Ovary (tissue), 9 donors: ENCODE data around the gene TCN2. TPM values are rescaled to one million over a fixed set of nuclear protein-coding genes. Genes with fewer than 3 reads are reported as not detected.
A peak's percentile ranks its signal among the peaks of the same experiment; 100 is the strongest.
"Not testable (repeated sequence)": the region's sequence is repeated elsewhere in the genome, so short reads cannot be mapped to it uniquely, and the experiment has no call there.

ENCODE experiments used
- DNase-seq, 5 donors: peaks; one replicate each; pipeline ENCODE4 v3.0.0-alpha.2; 2019 to 2020
- H3K27ac ChIP-seq, 2 donors: fragments of 200-600 bp; one replicate each; pipeline versions ENCODE4 v1.5.1 to v1.8.0; 2019 to 2022
- H3K27me3 ChIP-seq: fragments of 200-600 bp; one replicate; pipeline ENCODE4 v1.8.0; 2022
- H3K36me3 ChIP-seq: fragments of 200-600 bp; sonication (generic); one replicate; pipeline ENCODE4 v1.5.1; 2019
- H3K4me1 ChIP-seq: one replicate; pipeline ENCODE4 v1.8.1; 2013; ENCODE audit warnings: mild to moderate bottlenecking, moderate library complexity; ENCODE audit not compliant: insufficient read depth
- H3K4me3 ChIP-seq: fragments of 200-600 bp; sonication (generic); one replicate; pipeline ENCODE4 v1.5.1; 2017
- H3K9me3 ChIP-seq, 2 donors: fragments of 200-600 bp in 1 of 2; sonication (generic) in 1 of 2; one replicate each; pipeline versions ENCODE4 v1.5.1 to v1.8.1; 2013 to 2019; ENCODE audit warnings: mild to moderate bottlenecking in 1 of 2, moderate library complexity in 1 of 2
- EP300 ChIP-seq: sonication (generic); formaldehyde crosslinking; IDR thresholded peaks from one replicate; pipeline ENCODE4 v1.6.1; 2017; ENCODE audit warnings: antibody characterized with exemption
- POLR2A ChIP-seq: fragments of 450-650 bp; IDR thresholded peaks from one replicate; pipeline ENCODE4 v1.6.1; 2017; ENCODE audit warnings: antibody characterized with exemption, mild to moderate bottlenecking, moderate library complexity
- WGBS, 3 donors: extraction: QIAGEN DNeasy Blood & Tissue Kit in 1 of 3; methylation state at CpG; one replicate each; pipeline versions ENCODE4 v1.1.5 to v1.1.7; 2013 to 2017; 5-methylcytosine and 5-hydroxymethylcytosine counted together
- intact Hi-C, 4 donors: fragments of 100-400 bp; cut with DNase I; formaldehyde crosslinking; loops; one replicate each; pipeline versions ENCODE4 v1.11.0 to v1.15.1; 2022 to 2023
- polyA plus RNA-seq, 2 donors: library from polyadenylated mRNA; stranded (reverse); fragments of 200-250 nt in 1 of 2; fragments of 350-450 nt in 1 of 2; fragmentation: Illumina TruSeq in 1 of 2; extraction: RNeasy Lipid Tissue Mini Kit (QIAGEN cat#74804) in 1 of 2; gene quantifications; one replicate each; pipeline ENCODE4 v1.2.3, GENCODE V29; 2013 to 2014
- total RNA-seq, 7 donors: library from RNA; depleted of rRNA in 2 of 7; stranded (reverse); fragments of >200 nt in 2 of 7; fragmentation: NEBNext Ultra II Directional in 3 of 7; extraction: Animal tissue kit (Norgen Biotek cat#: 25700) in 3 of 7; gene quantifications; one replicate each; pipeline versions ENCODE4 v1.1.0 to v1.2.4, GENCODE V29; 2016 to 2023
- TF ChIP-seq, protein P1 (sequence below), 3 donors: fragments of 450-650 bp in 2 of 3; fragments of 200-600 bp in 1 of 3; IDR thresholded peaks; one replicate each; pipeline versions ENCODE4 v1.5.1 to v1.8.0; 2016 to 2022; ENCODE audit warnings: antibody characterized with exemption in 3 of 3, mild to moderate bottlenecking in 1 of 3
- donor health status: DM: no; HTN: no; CAD: no; lungs with moderate emphysema.
- donor health status: DM: no; HTN: no; CAD: no.
- donor health status: Bipolar disorder and iron deficiency.
- donor health status: DM: yes; HTN: yes; CAD: no.
- donor health status: DM: no; HTN: no; CAD: no.
- donor health status: DM: yes; HTN: yes; CAD: no.

TCN2 gene
- total and polyA plus RNA-seq, 9 donors: 5.1 to 33.9 (median 15.6) TPM

DNA sequence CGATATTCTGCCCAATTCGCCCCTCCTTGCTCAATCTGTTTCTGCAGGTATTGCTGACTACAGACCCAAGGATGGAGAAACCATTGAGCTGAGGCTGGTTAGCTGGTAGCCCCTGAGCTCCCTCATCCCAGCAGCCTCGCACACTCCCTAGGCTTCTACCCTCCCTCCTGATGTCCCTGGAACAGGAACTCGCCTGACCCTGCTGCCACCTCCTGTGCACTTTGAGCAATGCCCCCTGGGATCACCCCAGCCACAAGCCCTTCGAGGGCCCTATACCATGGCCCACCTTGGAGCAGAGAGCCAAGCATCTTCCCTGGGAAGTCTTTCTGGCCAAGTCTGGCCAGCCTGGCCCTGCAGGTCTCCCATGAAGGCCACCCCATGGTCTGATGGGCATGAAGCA is 19.4 kb downstream of the TCN2 start:
- Histone ChIP-seq H3K27ac (no peak overlapping the region), H3K27me3 (no peaks in the 10 kb centered on the region), H3K9me3 (no peaks in the 10 kb centered on the region), H3K36me3 (no peaks in the 10 kb centered on the region), H3K4me3 (no peak overlapping the region), H3K4me1 (no peaks in the 10 kb centered on the region)
- intact Hi-C loops: loop anchor here in 1 of 4 donors (10.0 kb wide), 1 partner anchor 128 kb away; no protein-coding TSS in a partner anchor
- DNase-seq: no peak
- no peak for TF ChIP-seq POLR2A
- TF ChIP-seq, protein P1, sequence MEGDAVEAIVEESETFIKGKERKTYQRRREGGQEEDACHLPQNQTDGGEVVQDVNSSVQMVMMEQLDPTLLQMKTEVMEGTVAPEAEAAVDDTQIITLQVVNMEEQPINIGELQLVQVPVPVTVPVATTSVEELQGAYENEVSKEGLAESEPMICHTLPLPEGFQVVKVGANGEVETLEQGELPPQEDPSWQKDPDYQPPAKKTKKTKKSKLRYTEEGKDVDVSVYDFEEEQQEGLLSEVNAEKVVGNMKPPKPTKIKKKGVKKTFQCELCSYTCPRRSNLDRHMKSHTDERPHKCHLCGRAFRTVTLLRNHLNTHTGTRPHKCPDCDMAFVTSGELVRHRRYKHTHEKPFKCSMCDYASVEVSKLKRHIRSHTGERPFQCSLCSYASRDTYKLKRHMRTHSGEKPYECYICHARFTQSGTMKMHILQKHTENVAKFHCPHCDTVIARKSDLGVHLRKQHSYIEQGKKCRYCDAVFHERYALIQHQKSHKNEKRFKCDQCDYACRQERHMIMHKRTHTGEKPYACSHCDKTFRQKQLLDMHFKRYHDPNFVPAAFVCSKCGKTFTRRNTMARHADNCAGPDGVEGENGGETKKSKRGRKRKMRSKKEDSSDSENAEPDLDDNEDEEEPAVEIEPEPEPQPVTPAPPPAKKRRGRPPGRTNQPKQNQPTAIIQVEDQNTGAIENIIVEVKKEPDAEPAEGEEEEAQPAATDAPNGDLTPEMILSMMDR (IDR thresholded peaks at IDR 0.05): no peak
- no peak for TF ChIP-seq EP300
- WGBS, 3 donors: 90 to 94% (median 90%) methylated on average over 5 of the region's 5 CpGs

DNA sequence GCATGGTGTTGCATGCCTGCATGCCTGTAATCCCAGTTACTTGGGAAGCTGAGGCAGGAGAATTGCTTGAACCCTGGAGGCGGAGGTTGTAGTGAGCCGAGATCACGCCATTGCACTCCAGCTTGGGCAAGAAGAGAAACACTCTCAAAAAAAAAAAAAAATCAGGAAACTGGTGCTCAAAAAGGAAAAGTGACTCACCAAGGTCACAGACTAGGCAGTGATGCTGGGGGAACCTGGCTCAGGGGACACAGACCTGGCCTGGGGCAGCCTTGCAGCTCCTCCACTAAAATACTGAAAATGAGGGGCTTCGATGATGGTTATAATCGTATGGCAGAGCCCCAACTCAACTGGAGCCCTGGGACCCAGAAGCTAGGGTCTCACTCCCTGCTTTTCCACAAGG is 20.5 kb downstream of the TCN2 start:
- no peak for DNase-seq
- H3K27ac ChIP-seq: no peak overlapping the region
- no peaks in the 10 kb centered on the region for H3K4me1 ChIP-seq
- H3K36me3 ChIP-seq: no peaks in the 10 kb centered on the region
- H3K4me3 ChIP-seq: no peak overlapping the region
- no peak for TF ChIP-seq POLR2A
- TF ChIP-seq, protein P1 (IDR thresholded peaks at IDR 0.05): no peak
- no peak for TF ChIP-seq EP300
- WGBS, 3 donors: 86 to 91% (median 88%) methylated on average over 5 of the region's 5 CpGs
- no peaks in the 10 kb centered on the region for H3K27me3 ChIP-seq
- intact Hi-C loops: loop anchor here in 1 of 4 donors (10.0 kb wide), 1 partner anchor 127 kb away; no protein-coding TSS in a partner anchor
- H3K9me3 ChIP-seq: no peaks in the 10 kb centered on the region

DNA sequence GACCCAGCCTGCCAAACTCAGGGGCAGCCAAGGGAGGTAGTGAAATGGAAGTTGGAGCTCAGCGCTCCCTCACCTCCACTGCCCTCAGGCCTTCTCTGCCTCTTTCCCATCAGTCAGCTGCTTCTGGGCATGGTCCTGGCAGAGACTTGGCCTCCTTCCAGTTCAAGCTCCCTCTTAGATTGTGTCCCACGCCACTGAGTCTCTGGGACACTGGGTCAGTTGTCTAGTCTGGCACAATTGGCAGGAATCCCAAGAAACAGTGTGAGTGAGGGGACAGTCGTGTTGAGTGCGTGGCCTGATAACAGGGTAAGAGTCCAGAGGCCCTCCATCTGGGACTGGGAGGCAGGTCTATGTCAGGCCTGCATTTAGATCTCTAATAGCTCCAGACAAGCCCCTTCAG is 21.5 kb downstream of the TCN2 start:
- H3K36me3 ChIP-seq: no peaks in the 10 kb centered on the region
- intact Hi-C loops: loop anchor here in 1 of 4 donors (10.0 kb wide), 1 partner anchor 126 kb away; no protein-coding TSS in a partner anchor
- no peak for DNase-seq
- no peaks in the 10 kb centered on the region for H3K4me1 ChIP-seq
- 71 to 79% (median 76%) methylated on average over 4 of the region's 4 CpGs for WGBS, 3 donors
- H3K27ac ChIP-seq: no peak overlapping the region
- H3K27me3 ChIP-seq: no peaks in the 10 kb centered on the region
- H3K4me3 ChIP-seq: no peak overlapping the region
- TF ChIP-seq, protein P1 (IDR thresholded peaks at IDR 0.05): no peak
- TF ChIP-seq POLR2A (no peak), EP300 (no peak)
- H3K9me3 ChIP-seq: no peaks in the 10 kb centered on the region

DNA sequence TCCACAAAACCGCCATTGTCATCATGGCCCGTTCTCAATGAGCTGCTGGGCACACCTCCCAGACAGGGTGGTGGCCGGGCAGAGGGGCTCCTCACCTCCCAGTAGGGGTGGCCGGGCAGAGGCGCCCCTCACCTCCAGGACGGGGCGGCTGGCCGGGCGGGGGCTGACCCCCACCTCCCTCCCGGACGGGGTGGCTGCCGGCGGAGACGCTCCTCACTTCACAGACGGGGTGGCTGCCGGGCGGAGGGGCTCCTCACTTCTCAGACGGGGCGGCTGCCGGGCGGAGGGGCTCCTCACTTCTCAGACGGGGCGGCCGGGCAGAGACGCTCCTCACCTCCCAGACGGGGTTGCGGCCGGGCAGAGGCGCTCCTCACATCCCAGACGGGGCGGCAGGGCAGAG is 24.5 kb downstream of the TCN2 start:
- not testable (repeated sequence) for H3K4me3 ChIP-seq, H3K27me3 ChIP-seq, H3K27ac ChIP-seq, H3K4me1 ChIP-seq, H3K9me3 ChIP-seq, DNase-seq, H3K36me3 ChIP-seq
- 86 to 96% (median 95%) methylated on average over 9 to 21 of the region's 31 CpGs for WGBS, 3 donors
- intact Hi-C loops: loop anchor here in 3 of 4 donors (10.0 kb wide), 4 partner anchors 63 to 513 kb away; partner anchors contain the start of genes OSBP2 (in 1 of the 3) and PLA2G3 (in 1 of the 3)

DNA sequence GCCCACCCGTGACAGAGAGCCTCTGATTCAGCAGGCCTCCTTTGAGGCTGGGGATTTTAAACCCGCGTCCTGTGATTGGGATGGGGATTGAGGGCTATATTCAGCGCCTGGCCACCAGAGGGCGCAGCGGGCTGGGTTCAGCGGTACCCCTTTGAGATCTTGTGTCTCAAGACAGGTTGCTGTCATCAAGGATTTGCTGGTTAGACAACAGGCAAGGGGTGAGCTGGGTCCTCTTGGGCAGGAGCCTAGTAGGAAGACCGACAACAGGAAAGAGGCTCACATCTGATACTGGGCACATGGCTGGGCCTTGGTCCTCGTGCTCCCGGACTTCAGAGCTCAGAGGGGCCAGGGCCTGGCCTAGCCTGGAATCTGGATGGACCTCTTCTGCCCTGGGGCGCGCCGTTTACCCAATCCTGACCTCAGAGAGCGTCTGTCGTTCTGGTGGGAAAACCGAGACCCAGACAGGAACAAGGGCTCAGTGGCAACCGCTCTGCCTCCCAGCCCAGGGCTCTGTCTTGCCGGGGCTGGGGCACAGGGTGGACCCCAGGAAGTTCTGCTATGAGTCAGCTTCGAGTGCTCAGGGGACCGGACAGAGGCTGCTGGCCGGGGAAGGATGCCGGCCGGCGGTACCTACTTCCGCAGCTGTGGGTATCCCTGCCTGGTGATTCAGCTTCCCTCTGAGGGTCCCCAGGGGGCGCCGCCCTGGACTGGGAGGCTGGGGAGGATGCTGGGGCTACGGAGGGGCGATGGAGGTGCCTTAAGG is 27.7 kb downstream of the TCN2 start:
- Histone ChIP-seq H3K4me1 (peaks cover 15% of the 10 kb centered on the region), H3K36me3 (no peaks in the 10 kb centered on the region), H3K4me3 (peak overlapping the region; percentile 81), H3K27me3 (no peaks in the 10 kb centered on the region), H3K9me3 (no peaks in the 10 kb centered on the region), H3K27ac (peak overlapping the region; percentile 83 to 94)
- intact Hi-C loops: loop anchor here in 3 of 4 donors (10.0 kb wide), 4 partner anchors 60 to 510 kb away; partner anchors contain the start of genes OSBP2 (in 1 of the 3) and PLA2G3 (in 1 of the 3)
- WGBS, 3 donors: 9 to 18% (median 10%) methylated on average over 29 of the region's 29 CpGs
- DNase-seq: peak; percentile 83 to 91 (median 89)
- TF ChIP-seq EP300: no peak
- TF ChIP-seq, protein P1 (IDR thresholded peaks at IDR 0.05): peak; percentile 89 to 97 (median 95)
